ENCODE results near the gene TRAF4.
A peak's percentile ranks its signal among the peaks of the same experiment; 100 is the strongest.

Gene TRAF4, protein sequence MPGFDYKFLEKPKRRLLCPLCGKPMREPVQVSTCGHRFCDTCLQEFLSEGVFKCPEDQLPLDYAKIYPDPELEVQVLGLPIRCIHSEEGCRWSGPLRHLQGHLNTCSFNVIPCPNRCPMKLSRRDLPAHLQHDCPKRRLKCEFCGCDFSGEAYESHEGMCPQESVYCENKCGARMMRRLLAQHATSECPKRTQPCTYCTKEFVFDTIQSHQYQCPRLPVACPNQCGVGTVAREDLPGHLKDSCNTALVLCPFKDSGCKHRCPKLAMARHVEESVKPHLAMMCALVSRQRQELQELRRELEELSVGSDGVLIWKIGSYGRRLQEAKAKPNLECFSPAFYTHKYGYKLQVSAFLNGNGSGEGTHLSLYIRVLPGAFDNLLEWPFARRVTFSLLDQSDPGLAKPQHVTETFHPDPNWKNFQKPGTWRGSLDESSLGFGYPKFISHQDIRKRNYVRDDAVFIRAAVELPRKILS

DNA sequence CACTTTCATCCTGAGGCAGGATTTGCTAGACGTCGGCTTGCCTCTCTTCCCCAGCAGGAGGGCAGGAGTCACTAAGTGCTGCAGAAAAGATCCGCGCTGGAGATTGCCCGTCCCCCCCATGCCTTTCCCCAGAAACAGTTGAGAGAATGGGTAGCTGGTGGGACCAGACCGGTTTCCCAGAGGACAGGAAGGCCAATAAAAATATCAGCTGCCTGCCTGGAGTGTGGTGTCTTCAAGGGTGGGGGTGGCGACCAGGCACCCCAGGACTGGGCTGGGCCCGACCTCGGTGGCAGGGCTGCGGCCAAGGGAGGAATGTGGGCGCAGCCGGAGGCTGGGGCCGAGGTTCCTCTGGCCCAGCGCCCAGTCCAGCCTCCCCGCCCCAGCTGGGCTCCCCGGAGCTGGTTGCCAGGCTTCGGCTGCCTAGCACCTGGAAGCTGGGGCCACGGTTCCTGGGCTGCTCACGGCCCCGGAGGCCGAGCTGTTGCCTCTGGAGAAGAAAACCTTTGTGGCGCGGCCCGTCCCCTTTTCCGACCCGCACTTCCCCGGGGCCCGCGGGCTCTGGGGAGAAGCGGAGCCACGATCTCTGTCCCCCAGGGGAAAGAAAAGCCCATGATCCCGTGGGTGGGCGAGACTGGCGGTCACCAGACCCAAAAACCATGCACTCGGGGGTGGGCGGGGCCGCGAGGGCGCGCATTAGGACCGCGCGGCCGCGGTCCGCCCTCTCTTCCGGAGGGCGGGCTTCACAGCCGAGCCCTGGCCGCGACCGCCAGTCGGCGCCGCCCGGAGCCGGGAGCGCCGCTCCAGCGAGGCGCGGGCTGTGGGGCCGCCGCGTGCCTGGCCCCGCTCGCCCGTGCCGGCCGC, at the start of gene TRAF4:
Gene TRAF4, plus strand, starts transcription at position 769 of the 861 bp plus-strand sequence. CDS start 102 bp downstream, outside the sequence.
- DNase-seq (ENCODE audit: low read depth in 1 of 2, low spot score in 1 of 2): peak; percentile 55 to 66

DNA sequence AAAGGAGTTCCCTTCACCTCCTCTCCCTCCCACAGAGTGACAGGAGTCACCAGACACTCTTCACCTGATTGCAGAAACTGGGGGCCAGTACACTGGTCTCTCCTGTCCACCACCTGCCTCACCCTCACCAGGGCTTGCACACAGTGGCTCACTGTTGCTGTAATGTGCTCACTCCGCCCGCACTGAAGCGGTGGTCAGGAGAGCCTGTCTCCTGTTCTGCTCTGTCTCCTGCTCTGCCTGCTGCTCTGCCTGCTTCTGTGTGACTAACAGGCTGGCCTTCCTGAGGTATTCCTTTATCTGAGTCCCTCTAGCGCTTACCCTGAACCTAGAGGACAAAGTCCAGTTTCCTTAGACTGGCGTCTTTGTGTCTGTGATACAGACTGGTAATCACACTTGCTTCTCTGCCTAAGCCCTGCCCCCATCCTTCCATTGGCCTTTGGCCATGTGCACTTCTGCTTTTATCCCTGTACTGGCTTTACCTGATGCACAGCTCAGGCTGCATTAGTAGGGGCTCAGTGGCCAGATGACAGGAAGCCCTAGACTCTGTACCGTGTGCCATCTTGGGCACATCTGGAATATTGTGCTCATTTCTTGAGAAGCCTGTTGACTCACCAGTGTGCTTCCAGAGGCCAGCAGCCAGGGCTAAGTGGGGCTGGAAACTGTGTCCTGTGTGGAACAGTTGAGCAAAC, 45.4 kb upstream of the TRAF4 start:
- no peak for DNase-seq (ENCODE audit: low read depth in 1 of 2, low spot score in 1 of 2)

DNA sequence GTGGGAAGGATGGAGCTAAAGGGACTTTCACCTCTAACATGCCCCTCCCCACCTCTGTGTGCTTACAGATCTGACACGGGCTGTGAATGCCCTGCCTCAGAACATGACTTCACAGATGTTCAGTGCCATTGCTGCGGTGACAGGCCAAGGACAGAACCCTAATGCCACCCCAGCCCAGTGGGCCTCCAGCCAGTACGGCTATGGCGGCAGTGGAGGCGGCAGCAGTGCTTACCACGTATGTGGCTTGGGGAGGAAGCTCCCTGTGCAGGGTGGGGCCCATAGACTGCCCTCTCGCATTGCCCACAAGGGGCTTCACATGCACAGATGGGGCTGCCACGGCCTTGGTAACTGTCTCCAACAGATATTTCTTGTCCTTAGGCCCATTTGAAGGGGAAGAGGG, 43.5 kb upstream of the TRAF4 start:
- no peak for DNase-seq (ENCODE audit: low read depth in 1 of 2, low spot score in 1 of 2)

DNA sequence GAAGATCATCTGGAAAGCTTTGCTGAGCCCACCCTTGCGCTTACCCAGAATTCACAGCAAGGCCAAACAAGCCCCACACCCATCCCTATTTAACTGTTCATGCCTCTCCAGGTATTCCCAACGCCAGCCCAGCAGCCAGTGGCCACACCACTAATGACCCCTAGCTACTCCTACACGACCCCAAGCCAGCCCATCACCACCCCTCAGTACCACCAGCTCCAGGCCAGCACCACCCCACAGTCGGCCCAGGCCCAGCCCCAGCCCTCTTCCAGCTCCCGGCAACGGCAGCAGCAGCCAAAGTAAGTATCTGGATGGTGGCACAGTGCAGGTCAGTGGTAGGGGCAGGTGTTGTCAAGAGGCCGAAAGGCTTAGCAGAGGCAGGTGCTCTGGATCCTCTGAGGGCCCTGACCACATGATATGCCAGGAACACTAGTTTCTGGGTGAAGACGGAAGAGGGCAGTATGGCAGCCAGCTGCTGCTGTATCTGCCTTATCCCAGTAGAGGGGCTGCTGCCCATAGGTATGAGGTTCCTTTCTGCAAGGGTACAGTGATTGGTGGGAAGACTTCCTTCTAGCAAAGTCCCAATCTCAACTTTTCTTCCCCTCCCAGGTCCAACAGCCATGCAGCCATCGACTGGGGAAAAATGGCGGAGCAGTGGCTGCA, 42.9 kb upstream of the TRAF4 start:
- DNase-seq (ENCODE audit: low read depth in 1 of 2, low spot score in 1 of 2): no peak

GRCh38 chr17:28702026-28702751, 41.6 kb upstream of the TRAF4 start:
- no peak for DNase-seq (ENCODE audit: low read depth in 1 of 2, low spot score in 1 of 2)

DNA sequence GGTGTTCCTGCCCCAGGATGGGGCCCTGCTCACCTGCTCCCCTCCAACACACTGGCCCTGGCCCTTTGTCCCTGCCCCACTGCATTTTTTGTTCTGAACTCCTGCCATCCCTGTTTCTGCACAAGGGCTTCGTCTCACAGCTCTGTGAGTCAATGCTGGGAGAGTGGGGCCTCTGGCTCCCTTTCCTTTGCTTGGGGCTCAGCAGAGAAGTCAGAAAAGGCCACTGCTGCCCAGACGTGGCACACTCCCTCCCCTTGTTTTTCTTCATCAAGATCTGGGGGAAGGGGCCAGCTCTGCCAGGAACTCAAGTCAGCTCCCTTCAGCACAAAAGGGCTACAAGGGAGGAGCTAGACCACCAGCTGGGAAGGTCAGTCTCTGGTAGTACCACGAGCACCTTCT, 41.1 kb upstream of the TRAF4 start:
- DNase-seq (ENCODE audit: low read depth in 1 of 2, low spot score in 1 of 2): no peak

DNA sequence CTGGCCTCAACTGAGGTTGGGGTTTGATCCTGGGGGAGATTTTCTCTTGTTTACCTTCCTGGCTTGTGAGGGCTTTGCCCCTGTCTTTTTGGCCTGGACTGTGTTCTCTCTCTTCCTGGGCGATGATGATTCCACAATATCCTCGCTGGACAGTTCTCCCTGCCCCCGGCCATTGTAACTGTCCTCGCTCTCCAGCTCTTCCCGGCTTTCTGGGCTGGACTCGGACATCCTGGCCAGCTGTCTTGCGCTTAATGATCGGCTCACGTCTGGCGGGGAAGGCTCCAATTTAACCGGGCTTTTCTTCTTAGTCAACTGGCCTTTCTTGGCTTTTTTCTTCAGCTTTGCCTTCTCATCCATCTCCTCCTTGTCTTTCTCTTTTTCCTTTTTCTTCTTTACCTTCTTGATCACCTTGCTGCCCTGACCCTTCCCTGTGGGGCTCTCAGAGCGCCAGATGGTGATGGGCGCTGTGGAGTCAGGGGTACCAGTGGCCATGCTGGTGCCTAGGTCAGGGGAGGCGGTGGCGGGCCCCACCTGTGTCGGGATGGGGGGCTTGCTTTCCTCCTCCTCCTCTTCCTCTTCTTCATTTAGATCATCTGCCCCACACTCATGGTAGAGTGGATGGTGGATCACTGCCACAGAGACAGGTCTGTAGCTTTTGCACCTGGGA, 40.1 kb upstream of the TRAF4 start:
- DNase-seq (ENCODE audit: low read depth in 1 of 2, low spot score in 1 of 2): no peak

- no peak for DNase-seq (ENCODE audit: low read depth in 1 of 2, low spot score in 1 of 2)
Observed at GRCh38 chr17:28704219-28704858, 39.5 kb upstream of the TRAF4 start.

DNA sequence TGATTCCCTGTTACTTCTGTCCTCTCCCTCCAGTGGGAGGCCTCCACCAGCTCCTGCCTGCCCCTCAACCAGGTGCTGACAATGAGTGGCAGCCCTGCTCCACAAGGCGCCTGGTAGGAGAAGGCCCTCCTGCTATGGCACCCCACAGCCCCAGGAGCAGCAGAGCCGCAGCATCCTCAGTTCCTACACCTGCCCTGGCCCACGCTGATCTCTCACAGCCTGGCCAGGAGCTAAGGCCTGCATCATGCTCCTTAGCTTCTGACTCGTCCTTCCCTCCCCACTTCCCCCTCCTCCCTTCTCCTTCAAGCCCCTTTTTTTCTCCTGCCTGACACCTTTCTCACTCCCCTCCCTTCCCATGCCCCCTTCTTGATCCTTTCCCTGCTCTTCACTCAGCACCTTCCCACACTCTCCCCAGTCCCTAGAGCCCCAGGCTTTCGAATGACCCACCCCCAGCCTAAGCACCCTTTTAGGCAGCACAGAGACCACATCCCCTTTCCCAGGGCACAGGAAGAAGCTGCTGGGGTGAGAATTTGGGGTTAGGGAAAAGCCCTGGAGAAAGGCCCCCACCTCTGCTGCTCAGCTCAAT, 38.6 kb upstream of the TRAF4 start:
- no peak for DNase-seq (ENCODE audit: low read depth in 1 of 2, low spot score in 1 of 2)

GRCh38 chr17:28705728-28706334, 38.0 kb upstream of the TRAF4 start:
- DNase-seq (ENCODE audit: low read depth in 1 of 2, low spot score in 1 of 2): no peak

GRCh38 chr17:28706471-28707338, 37.1 kb upstream of the TRAF4 start:
- DNase-seq (ENCODE audit: low read depth in 1 of 2, low spot score in 1 of 2): no peak

DNA sequence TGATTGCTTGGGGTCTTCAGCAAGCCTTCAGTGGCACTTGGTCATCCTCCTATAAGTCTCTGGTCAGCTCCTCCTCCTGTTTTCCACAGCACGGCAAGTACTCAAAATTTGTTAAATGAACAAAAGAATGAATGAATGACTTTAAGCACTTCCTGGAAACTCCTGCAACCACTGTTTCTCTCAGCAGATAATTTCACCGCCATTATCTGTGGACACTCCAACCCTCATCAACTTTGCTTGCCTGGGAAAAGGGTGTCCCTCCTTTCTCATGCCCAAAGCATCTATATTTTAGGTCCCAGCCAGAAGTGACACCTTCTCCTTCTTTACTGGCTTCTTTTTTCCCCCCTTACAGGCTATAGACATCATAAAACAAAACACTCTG, 36.5 kb upstream of the TRAF4 start:
- no peak for DNase-seq (ENCODE audit: low read depth in 1 of 2, low spot score in 1 of 2)

- peak; percentile 83 to 90 for DNase-seq (ENCODE audit: low read depth in 1 of 2, low spot score in 1 of 2)
Observed at GRCh38 chr17:28710861-28711722, 32.7 kb upstream of the TRAF4 start.

DNA sequence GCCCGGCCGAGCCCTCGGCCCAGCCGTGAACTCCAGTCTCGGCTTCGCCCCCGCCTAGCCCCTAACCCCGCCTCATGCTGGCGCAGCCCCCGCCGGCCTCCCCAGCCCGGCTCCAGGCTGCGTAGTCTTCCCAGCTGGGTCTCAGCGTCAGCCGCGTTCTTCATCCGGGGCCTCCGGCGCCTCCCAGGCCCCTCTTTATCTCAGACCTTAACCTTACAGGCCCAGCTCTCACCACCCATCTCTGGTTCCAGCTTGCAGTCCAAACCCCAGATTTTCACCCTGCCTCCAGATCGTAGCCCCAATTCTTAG, 32.1 kb upstream of the TRAF4 start, which contains the start of gene PROCA1:
Gene PROCA1, minus strand, starts transcription at position 166 of the 309 bp plus-strand sequence. CDS start 228 bp downstream, outside the sequence.
- no peak for DNase-seq (ENCODE audit: low read depth in 1 of 2, low spot score in 1 of 2)

GRCh38 chr17:28712032-28712704, 31.6 kb upstream of the TRAF4 start:
- peak; percentile 30 to 64 for DNase-seq (ENCODE audit: low read depth in 1 of 2, low spot score in 1 of 2)

Measured in activated CD4-positive, alpha-beta T cell treated with anti-CD3 and anti-CD28 coated beads, Interleukin-2, amount 50 U/mL, for 24 hours (primary cell).